GM12878 (cell line): ENCODE measurements around the gene COL11A2. TPM values are rescaled to one million over a fixed set of nuclear protein-coding genes. Genes with fewer than 3 reads are reported as not detected.
A peak's percentile ranks its signal among the peaks of the same experiment; 100 is the strongest.

ENCODE experiments used
- ATAC-seq: fragments of 200-7000 bp; cut with Tn5 transposase; 3 replicates; pipeline ENCODE4 v1.9.1; 2020; ENCODE audit warnings: mild to moderate bottlenecking, moderate library complexity
- BruUV-seq: library from RNA; stranded (reverse); fragments of 400-500 nt; replicated peaks from 2 replicates; lab custom pipeline; 2021; lab: Mats Ljungman, UMichigan
- CTCF ChIA-PET: fragments of 300-600 bp; sonication (Branson Sonifier 250); formaldehyde crosslinking; extraction: SDS; loops from one replicate; lab custom pipeline; 2021; ENCODE audit warnings: inconsistent platforms; lab: Yijun Ruan, JAX
- POLR2A ChIA-PET: fragments of 350-600 bp; formaldehyde crosslinking; extraction: SDS; loops from one replicate; lab custom pipeline; 2021; ENCODE audit warnings: inconsistent platforms; lab: Charles Lee
- RAD21 ChIA-PET: fragments of 300-600 bp; sonication (Branson Sonifier 250); formaldehyde crosslinking; loops from one replicate; lab custom pipeline; 2023; ENCODE audit warnings: antibody characterized with exemption; ENCODE audit not compliant: unreplicated experiment; lab: Charles Lee
- SMC1A ChIA-PET: fragments of 300-600 bp; sonication (Branson Sonifier 250); formaldehyde crosslinking; loops from one replicate; lab custom pipeline; 2023; ENCODE audit not compliant: unreplicated experiment, uncharacterized antibody; lab: Charles Lee
- DNase-seq: peaks from one replicate; pipeline ENCODE4 v3.0.0-alpha.2; 2011; ENCODE audit warnings: low read depth, low spot score
- FAIRE-seq: peaks from 3 replicates; lab custom pipeline; 2011; peaks lifted over from hg19 to GRCh38; lab: Jason Lieb, UNC
- H2AFZ ChIP-seq: 2 replicates; pipeline ENCODE4 v1.6.0; 2011; ENCODE audit warnings: low read depth, low read length, control low read depth; ENCODE audit not compliant: control insufficient read depth
- H3K27ac ChIP-seq: 2 replicates; pipeline ENCODE4 v1.5.1; 2011; ENCODE audit warnings: control low read depth; ENCODE audit not compliant: control insufficient read depth, insufficient read depth
- H3K27me3 ChIP-seq, 2 experiments: replicated peaks in 1 of 2; 2 replicates each; pipeline versions ENCODE4 v1.6.0 to v1.6.1; 2011; ENCODE audit warnings: low read length in 1 of 2; ENCODE audit not compliant: control insufficient read depth in 2 of 2, insufficient read depth in 2 of 2
- H3K36me3 ChIP-seq, 2 experiments: 2 replicates each; pipeline ENCODE4 v1.5.1; 2011; ENCODE audit warnings: low read length in 1 of 2; ENCODE audit not compliant: control insufficient read depth in 2 of 2, insufficient read depth in 2 of 2
- H3K4me1 ChIP-seq: 2 replicates; pipeline ENCODE4 v1.6.1; 2011; ENCODE audit warnings: mild to moderate bottlenecking, low read length, moderate library complexity, mixed read lengths; ENCODE audit not compliant: control insufficient read depth, insufficient read depth
- H3K4me2 ChIP-seq: 2 replicates; pipeline ENCODE4 v1.6.0; 2011; ENCODE audit warnings: control low read depth; ENCODE audit not compliant: control insufficient read depth, insufficient read depth
- H3K4me3 ChIP-seq: fragments of 200-600 bp; sonication (generic); 2 replicates; pipeline ENCODE4 v1.5.1; 2016
- H3K79me2 ChIP-seq: 2 replicates; pipeline ENCODE4 v1.6.0; 2011; ENCODE audit warnings: low read length; ENCODE audit not compliant: control insufficient read depth, insufficient read depth
- H3K9ac ChIP-seq: 2 replicates; pipeline ENCODE4 v1.8.0; 2011; ENCODE audit warnings: low read length, control low read depth, mixed read lengths; ENCODE audit not compliant: control insufficient read depth, insufficient read depth
- H3K9me3 ChIP-seq: replicated peaks from 3 replicates; pipeline ENCODE4 v1.5.1; 2011; ENCODE audit warnings: mild to moderate bottlenecking, low read length; ENCODE audit not compliant: control insufficient read depth, insufficient read depth
- H4K20me1 ChIP-seq: 2 replicates; pipeline ENCODE4 v1.6.0; 2011; ENCODE audit not compliant: control insufficient read depth, insufficient read depth
- BCL11A ChIP-seq: IDR thresholded peaks from 2 replicates; pipeline ENCODE4 v1.6.1; 2011; ENCODE audit warnings: low read depth, low read length
- CREM ChIP-seq: IDR thresholded peaks from 2 replicates; pipeline ENCODE4 v1.6.1; 2014; ENCODE audit warnings: antibody characterized with exemption, low read depth
- IKZF1 ChIP-seq: fragments of 450-650 bp; conservative IDR thresholded peaks from 2 replicates; pipeline ENCODE4 v1.6.1; 2017; ENCODE audit warnings: antibody characterized with exemption, mild to moderate bottlenecking
- SREBF2 ChIP-seq: IDR thresholded peaks from 2 replicates; pipeline ENCODE4 v1.6.1; 2012; ENCODE audit warnings: mild to moderate bottlenecking, low read length
- SRF ChIP-seq, 2 experiments: IDR thresholded peaks; 2 replicates each; pipeline ENCODE4 v1.6.1; 2011; ENCODE audit warnings: low read depth in 2 of 2, low read length in 2 of 2, mild to moderate bottlenecking in 1 of 2, moderate library complexity in 1 of 2
- TBL1XR1 ChIP-seq: IDR thresholded peaks from 2 replicates; pipeline ENCODE4 v1.6.1; 2012; ENCODE audit warnings: low read depth, low read length, improper control_type of control experiment
- ZZZ3 ChIP-seq: IDR thresholded peaks from 2 replicates; pipeline ENCODE4 v1.6.1; 2011; ENCODE audit warnings: low read depth; ENCODE audit not compliant: control insufficient read depth, insufficient read length
- WGBS: methylation state at CpG from one replicate; pipeline ENCODE4 v1.1.6; 2016; ENCODE audit warnings: low lambda C conversion rate; ENCODE audit not compliant: insufficient replicate concordance, insufficient coverage; ENCODE audit errors: missing lambda C conversion rate; 5-methylcytosine and 5-hydroxymethylcytosine counted together
- in situ Hi-C: fragments of 300-500 bp; cut with MboI; formaldehyde crosslinking; loops from 9 replicates; pipeline ENCODE4 v1.14.3; 2018; ENCODE audit warnings: mixed read lengths
- intact Hi-C: fragments of 100-400 bp; cut with micrococcal nuclease; formaldehyde crosslinking; loops from one replicate; pipeline ENCODE4 v1.14.2; 2022; ENCODE audit not compliant: unreplicated experiment
- polyA plus RNA-seq, 11 experiments: library from polyadenylated mRNA; depleted of rRNA in 4 of 11; unstranded in 6 of 11; stranded (reverse) in 5 of 11; fragments of >200 nt; fragmentation: Nextera tagmentation in 4 of 11; fragmentation: Illumina TruSeq in 1 of 11; extraction: Ambion mirVana in 4 of 11; extraction: Trizol in 1 of 11; gene quantifications; 1 replicate in 1 of 11; 2 replicates in 10 of 11; pipeline versions ENCODE4 v1.2.1 to v1.2.3, GENCODE V29; 2011 to 2016; ENCODE audit warnings: inconsistent platforms in 2 of 11, missing spikeins in 2 of 11, low read depth in 1 of 11
- total RNA-seq, 4 experiments: library from RNA; depleted of rRNA in 3 of 4; stranded (reverse); fragments of >200 nt in 3 of 4; fragmentation: Illumina TruSeq in 1 of 4; extraction: Trizol in 1 of 4; gene quantifications; 2 replicates each; pipeline versions ENCODE4 v1.2.1 to v1.2.3, GENCODE V29; 2013 to 2021
- TF ChIP-seq, protein P1 (sequence below): IDR thresholded peaks from 2 replicates; pipeline ENCODE4 v1.6.1; 2011; ENCODE audit warnings: low read depth, mild to moderate bottlenecking, low read length, moderate library complexity, borderline replicate concordance; ENCODE audit errors: extremely low read depth
- TF ChIP-seq, protein P2 (sequence below): IDR thresholded peaks from 2 replicates; pipeline ENCODE4 v1.6.1; 2012; ENCODE audit warnings: mild to moderate bottlenecking, low read depth, low read length
- TF ChIP-seq, protein P3 (sequence below): IDR thresholded peaks from 2 replicates; pipeline ENCODE4 v1.6.1; 2012; ENCODE audit warnings: low read length, inconsistent platforms

Gene COL11A2
- total and polyA plus RNA-seq, 10 of the 15 experiments (the other 5 are each of a cell fraction or from before 2014, with no cell fraction given) = 0.03 to 0.83 (median 0.22) TPM; not detected in 1

DNA sequence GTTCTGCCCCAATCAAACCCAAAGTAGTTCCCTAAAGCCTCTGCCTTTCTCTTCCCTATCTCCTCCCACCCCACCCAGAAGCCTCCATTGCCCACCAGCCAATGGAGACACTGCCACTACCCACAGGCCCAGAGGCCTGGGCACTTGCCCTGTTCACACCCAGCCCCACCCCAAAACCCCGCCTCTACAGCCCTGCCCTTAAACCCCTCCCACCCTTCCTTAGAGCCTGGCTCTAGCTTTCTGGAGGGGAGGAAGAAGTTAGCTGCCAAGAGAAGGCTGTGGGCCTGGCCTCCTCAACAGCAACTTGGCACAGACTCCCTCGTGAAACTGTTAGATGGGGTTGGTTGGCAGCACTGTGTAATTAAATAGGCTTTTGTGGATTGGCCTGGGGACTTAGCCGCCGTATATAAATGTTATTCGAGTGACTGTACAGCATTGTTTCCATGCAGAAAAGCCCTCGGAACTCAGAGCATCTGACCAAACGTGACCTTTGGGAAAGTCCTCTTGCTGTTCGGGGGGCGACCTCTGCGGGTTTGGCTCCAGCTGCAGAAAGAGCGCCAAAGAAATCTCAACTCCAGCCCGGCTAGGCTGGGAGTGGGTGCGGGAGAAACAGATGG is 31.4 kb downstream of the COL11A2 start:
- CTCF ChIA-PET = interaction anchor here (0.5 to 9.5 kb wide), 16 partner anchors 7 to 88 kb away, joined by 3 to 80 read pairs (median 4); partner anchors contain the start of gene HLA-DPA1

GRCh38 chr6:33160096-33160495 is 32.2 kb downstream of the COL11A2 start:
- Histone ChIP-seq H3K4me1 (peaks cover 4% of the 10 kb centered on the region), H3K36me3 (no peaks in the 10 kb centered on the region), H3K9me3 (no peaks in the 10 kb centered on the region), H3K4me3 (no peak overlapping the region), H3K27ac (no peak overlapping the region), H3K79me2 (no peaks in the 10 kb centered on the region), H2AFZ (no peak overlapping the region), H4K20me1 (no peaks in the 10 kb centered on the region), H3K4me2 (no peak overlapping the region), H3K9ac (no peak overlapping the region), H3K27me3 (no peaks in the 10 kb centered on the region)
- SMC1A ChIA-PET = interaction anchor here (0.7 to 4.3 kb wide), 12 partner anchors 10 to 160 kb away, joined by 3 to 27 read pairs (median 4); no protein-coding TSS in a partner anchor
- FAIRE-seq = no peak
- no TSS peak for BruUV-seq
- in situ Hi-C loops (no loop called here), intact Hi-C loops (no loop called here)
- CTCF ChIA-PET = interaction anchor here (0.7 to 9.5 kb wide), 11 partner anchors 12 to 159 kb away, joined by 3 to 80 read pairs (median 11); no protein-coding TSS in a partner anchor
- RAD21 ChIA-PET = interaction anchor here (1.0 to 5.3 kb wide), 6 partner anchors 9 to 117 kb away, joined by 3 to 27 read pairs (median 4); partner anchors contain the start of gene B3GALT4
- no peak for DNase-seq
- POLR2A ChIA-PET = interaction anchor here (1.2 kb wide), 1 partner anchor 30 kb away, joined by 4 read pairs; no protein-coding TSS in a partner anchor
- WGBS = 59% methylated on average over 11 of the region's 11 CpGs
- no peak for ATAC-seq
- TF ChIP-seq, protein P1, sequence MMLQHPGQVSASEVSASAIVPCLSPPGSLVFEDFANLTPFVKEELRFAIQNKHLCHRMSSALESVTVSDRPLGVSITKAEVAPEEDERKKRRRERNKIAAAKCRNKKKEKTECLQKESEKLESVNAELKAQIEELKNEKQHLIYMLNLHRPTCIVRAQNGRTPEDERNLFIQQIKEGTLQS = no peak
- no peak for TF ChIP-seq SREBF2
- TF ChIP-seq, protein P2, sequence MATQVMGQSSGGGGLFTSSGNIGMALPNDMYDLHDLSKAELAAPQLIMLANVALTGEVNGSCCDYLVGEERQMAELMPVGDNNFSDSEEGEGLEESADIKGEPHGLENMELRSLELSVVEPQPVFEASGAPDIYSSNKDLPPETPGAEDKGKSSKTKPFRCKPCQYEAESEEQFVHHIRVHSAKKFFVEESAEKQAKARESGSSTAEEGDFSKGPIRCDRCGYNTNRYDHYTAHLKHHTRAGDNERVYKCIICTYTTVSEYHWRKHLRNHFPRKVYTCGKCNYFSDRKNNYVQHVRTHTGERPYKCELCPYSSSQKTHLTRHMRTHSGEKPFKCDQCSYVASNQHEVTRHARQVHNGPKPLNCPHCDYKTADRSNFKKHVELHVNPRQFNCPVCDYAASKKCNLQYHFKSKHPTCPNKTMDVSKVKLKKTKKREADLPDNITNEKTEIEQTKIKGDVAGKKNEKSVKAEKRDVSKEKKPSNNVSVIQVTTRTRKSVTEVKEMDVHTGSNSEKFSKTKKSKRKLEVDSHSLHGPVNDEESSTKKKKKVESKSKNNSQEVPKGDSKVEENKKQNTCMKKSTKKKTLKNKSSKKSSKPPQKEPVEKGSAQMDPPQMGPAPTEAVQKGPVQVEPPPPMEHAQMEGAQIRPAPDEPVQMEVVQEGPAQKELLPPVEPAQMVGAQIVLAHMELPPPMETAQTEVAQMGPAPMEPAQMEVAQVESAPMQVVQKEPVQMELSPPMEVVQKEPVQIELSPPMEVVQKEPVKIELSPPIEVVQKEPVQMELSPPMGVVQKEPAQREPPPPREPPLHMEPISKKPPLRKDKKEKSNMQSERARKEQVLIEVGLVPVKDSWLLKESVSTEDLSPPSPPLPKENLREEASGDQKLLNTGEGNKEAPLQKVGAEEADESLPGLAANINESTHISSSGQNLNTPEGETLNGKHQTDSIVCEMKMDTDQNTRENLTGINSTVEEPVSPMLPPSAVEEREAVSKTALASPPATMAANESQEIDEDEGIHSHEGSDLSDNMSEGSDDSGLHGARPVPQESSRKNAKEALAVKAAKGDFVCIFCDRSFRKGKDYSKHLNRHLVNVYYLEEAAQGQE = no peak
- TF ChIP-seq CREM = no peak
- TF ChIP-seq, protein P3, sequence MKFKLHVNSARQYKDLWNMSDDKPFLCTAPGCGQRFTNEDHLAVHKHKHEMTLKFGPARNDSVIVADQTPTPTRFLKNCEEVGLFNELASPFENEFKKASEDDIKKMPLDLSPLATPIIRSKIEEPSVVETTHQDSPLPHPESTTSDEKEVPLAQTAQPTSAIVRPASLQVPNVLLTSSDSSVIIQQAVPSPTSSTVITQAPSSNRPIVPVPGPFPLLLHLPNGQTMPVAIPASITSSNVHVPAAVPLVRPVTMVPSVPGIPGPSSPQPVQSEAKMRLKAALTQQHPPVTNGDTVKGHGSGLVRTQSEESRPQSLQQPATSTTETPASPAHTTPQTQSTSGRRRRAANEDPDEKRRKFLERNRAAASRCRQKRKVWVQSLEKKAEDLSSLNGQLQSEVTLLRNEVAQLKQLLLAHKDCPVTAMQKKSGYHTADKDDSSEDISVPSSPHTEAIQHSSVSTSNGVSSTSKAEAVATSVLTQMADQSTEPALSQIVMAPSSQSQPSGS = no peak
- no peak for TF ChIP-seq TBL1XR1

More for the DNA sequence above, 31.4 kb downstream of the COL11A2 start:
- peaks cover 4% of the 10 kb centered on the region for H3K4me1 ChIP-seq
- FAIRE-seq (no peak), ATAC-seq (peak; percentile 59), DNase-seq (no peak)
- 35% methylated on average over 13 of the region's 13 CpGs for WGBS
- no peaks in the 10 kb centered on the region for H3K27me3 ChIP-seq
- ChIA-PET RAD21 (interaction anchor here (0.6 to 5.3 kb wide), 8 partner anchors 11 to 161 kb away, joined by 3 to 27 read pairs (median 4); partner anchors contain the start of gene B3GALT4), POLR2A (interaction anchor here (0.6 to 1.2 kb wide), 2 partner anchors 88 to 220 kb away, joined by 3 read pairs; no protein-coding TSS in a partner anchor), SMC1A (interaction anchor here (0.7 to 4.3 kb wide), 7 partner anchors 12 to 152 kb away, joined by 3 to 27 read pairs (median 4); no protein-coding TSS in a partner anchor)
- H3K27ac ChIP-seq = no peak overlapping the region
- H3K79me2 ChIP-seq = no peaks in the 10 kb centered on the region
- no peaks in the 10 kb centered on the region for H4K20me1 ChIP-seq
- intact Hi-C loops = loop anchor here (1.0 kb wide), 2 partner anchors 36 to 87 kb away; no protein-coding TSS in a partner anchor
- no peak overlapping the region for H2AFZ ChIP-seq
- no peak overlapping the region for H3K9ac ChIP-seq
- peak overlapping the region; percentile 95 for H3K4me2 ChIP-seq
- in situ Hi-C loops = no loop called here
- BruUV-seq = no TSS peak
- H3K9me3 ChIP-seq = no peaks in the 10 kb centered on the region
- no peaks in the 10 kb centered on the region for H3K36me3 ChIP-seq
- H3K4me3 ChIP-seq = no peak overlapping the region
- TF ChIP-seq IKZF1 (no peak), BCL11A (no peak), ZZZ3 (no peak), SRF (IDR thresholded peaks at IDR 0.05; ENCODE audit: low read depth in 2 of 2, low read length in 2 of 2) (no peak)
